BJ (cell line): Measurements from ENCODE around the gene OR3A2. TPM values are rescaled to one million over a fixed set of nuclear protein-coding genes. Genes with fewer than 3 reads are reported as not detected.
"Not testable (repeated sequence)": the region's sequence is repeated elsewhere in the genome, so short reads cannot be mapped to it uniquely, and the experiment has no call there.

ENCODE experiments used
- CTCF ChIA-PET: fragments of 350-600 bp; formaldehyde crosslinking; extraction: SDS; loops from one replicate; lab custom pipeline; 2021; ENCODE audit warnings: antibody characterized with exemption, inconsistent platforms; lab: Yijun Ruan, JAX
- POLR2A ChIA-PET: fragments of 300-600 bp; sonication (Branson Sonifier 250); formaldehyde crosslinking; extraction: SDS; loops from one replicate; lab custom pipeline; 2021; ENCODE audit warnings: antibody characterized with exemption; lab: Charles Lee
- DNase-seq: peaks from one replicate; pipeline ENCODE4 v3.0.0-alpha.2; 2011; ENCODE audit warnings: low read depth
- H3K27me3 ChIP-seq: 2 replicates; pipeline ENCODE4 v1.6.0; 2011; ENCODE audit warnings: low read length; ENCODE audit not compliant: control insufficient read depth, insufficient read depth
- H3K36me3 ChIP-seq: 2 replicates; pipeline ENCODE4 v1.5.1; 2011; ENCODE audit warnings: low read length; ENCODE audit not compliant: control insufficient read depth, insufficient read depth
- H3K4me3 ChIP-seq: 2 replicates; pipeline ENCODE4 v1.5.1; 2011; ENCODE audit warnings: low read depth, mild to moderate bottlenecking, control low read depth, low read length
- CTCF ChIP-seq: IDR thresholded peaks from 2 replicates; pipeline ENCODE4 v1.5.1; 2011; ENCODE audit warnings: low read depth, mild to moderate bottlenecking, control low read depth, inconsistent platforms, low read length, moderate library complexity; ENCODE audit not compliant: insufficient read depth
- polyA plus RNA-seq: library from polyadenylated mRNA; depleted of rRNA; stranded (reverse); fragments of >200 nt; gene quantifications from 2 replicates; pipeline ENCODE4 v1.2.3, GENCODE V29; 2011

Gene OR3A2
- polyA plus RNA-seq, 1 experiment = not detected

DNA sequence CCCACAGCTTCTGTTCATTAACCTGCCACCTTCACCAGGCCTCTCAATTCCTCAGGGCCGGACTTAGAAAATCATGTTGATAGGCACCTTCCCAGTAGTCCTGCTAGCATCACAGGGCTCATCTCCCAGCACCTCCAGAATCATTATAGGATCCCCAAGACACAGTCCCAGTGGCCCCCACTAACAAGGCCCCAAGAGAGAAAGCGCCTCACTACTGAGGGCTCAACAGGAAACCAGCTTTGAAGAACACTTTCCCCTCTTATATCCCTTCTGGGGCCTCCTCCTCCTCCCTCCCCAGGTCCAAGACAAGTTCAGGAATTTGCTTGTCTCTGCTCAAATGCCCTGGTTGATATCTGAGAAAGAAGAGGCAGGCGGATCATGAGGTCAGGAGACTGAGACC, 25.0 kb upstream of the OR3A2 start, which contains the start of gene OR3A3:
TSS of gene OR3A3 (plus strand) at position 301 of the 400 bp plus-strand sequence.
- no peaks in the 10 kb centered on the region for H3K27me3 ChIP-seq
- H3K4me3 ChIP-seq = no peak within 1 kb of the TSS
- no peaks in the 10 kb centered on the region for H3K36me3 ChIP-seq
- ChIA-PET POLR2A (no interaction called here), CTCF (no interaction called here)
- no peak for TF ChIP-seq CTCF
- no peak for DNase-seq

GRCh38 chr17:3403856-3404255, 17.7 kb upstream of the OR3A2 start:
- DNase-seq, H3K4me3 ChIP-seq, POLR2A ChIA-PET, CTCF ChIA-PET, H3K27me3 ChIP-seq, H3K36me3 ChIP-seq: not testable (repeated sequence)

DNA sequence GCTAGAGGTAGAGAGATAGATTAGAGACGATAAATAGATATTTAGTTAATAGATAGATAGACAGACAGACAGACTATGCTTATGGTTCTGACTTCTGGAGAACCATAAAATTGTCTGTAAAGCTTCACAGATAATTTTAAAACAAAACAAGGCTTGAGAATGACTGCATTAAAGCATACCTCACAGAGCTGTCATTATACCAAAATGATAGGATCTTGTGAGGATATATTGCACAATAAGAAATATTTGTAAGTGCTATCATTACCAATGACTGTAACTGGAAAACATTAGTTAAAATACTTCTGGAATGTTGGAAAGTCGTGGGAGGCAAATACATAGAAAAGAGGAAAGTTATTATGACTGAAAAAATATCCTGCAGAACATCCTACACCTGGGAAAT, 15.7 kb upstream of the OR3A2 start:
- no peaks in the 10 kb centered on the region for H3K36me3 ChIP-seq
- no peaks in the 10 kb centered on the region for H3K27me3 ChIP-seq
- H3K4me3 ChIP-seq = no peak overlapping the region
- POLR2A ChIA-PET = no interaction called here
- no peak for TF ChIP-seq CTCF
- no peak for DNase-seq
- CTCF ChIA-PET = no interaction called here

DNA sequence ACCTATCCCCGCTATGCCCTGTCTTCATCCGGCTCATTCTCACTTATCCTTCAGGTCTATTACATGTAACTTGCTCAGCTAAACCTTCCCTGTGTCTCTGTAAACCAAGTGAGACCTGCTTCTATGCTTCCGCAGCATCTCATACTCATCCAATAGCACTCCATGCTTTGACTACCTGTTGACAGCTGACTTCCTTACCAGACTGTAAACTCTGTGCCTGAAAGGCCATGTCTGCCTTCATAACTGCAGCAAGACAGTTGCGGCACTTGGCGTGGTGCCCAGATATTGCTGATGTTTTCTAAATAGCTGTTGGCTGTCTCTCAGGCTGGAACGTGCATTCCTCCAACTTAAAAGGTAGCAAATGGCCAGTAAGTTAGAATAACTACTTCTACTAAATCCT, 13.9 kb upstream of the OR3A2 start:
- H3K27me3 ChIP-seq = no peaks in the 10 kb centered on the region
- no peak for DNase-seq
- ChIA-PET POLR2A (no interaction called here), CTCF (no interaction called here)
- no peak overlapping the region for H3K4me3 ChIP-seq
- H3K36me3 ChIP-seq = no peaks in the 10 kb centered on the region
- no peak for TF ChIP-seq CTCF

- TF ChIP-seq CTCF = no peak
- DNase-seq = no peak
- CTCF ChIA-PET = no interaction called here
- H3K36me3 ChIP-seq = no peaks in the 10 kb centered on the region
- POLR2A ChIA-PET = no interaction called here
- no peak within 1 kb of the TSS for H3K4me3 ChIP-seq
- H3K27me3 ChIP-seq = no peaks in the 10 kb centered on the region
Observed at GRCh38 chr17:3398310-3398709, 12.2 kb upstream of the OR3A2 start, which contains the start of gene OR1E1. OR1E1 (minus strand) TSS chr17:3398410; CDS start chr17:3398410, 0 bp downstream.

DNA sequence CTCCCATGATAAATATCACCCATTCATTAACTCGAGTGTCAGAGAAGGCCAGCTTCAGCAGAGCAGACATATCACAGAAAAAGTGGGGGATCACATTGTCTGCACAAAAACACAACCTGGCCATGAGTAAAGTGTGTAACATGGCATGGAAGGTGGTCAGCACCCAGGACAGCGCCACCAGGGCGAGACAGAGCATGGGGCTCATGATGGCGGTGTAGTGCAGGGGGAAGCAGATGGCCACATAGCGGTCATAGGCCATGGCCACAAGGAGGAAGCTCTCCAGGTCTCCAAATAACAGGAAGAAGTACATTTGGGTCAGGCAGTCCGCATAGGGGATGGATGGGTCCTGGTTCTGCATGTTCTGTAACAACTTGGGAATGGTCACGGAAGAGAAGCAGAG, 11.7 kb upstream of the OR3A2 start:
- H3K4me3 ChIP-seq, POLR2A ChIA-PET, DNase-seq, H3K36me3 ChIP-seq, CTCF ChIA-PET, H3K27me3 ChIP-seq: not testable (repeated sequence)
